Left hindlimb (tissue), 1 donor: ENCODE results near the gene RSPO1.
"Not testable (repeated sequence)": the region's sequence is repeated elsewhere in the genome, so short reads cannot be mapped to it uniquely, and the experiment has no call there.

Source experiments
- DNase-seq: peaks from one replicate; pipeline ENCODE4 v3.0.0-alpha.2; 2018

The RSPO1 gene

GRCh38 chr1:37634244-37634991 is at the start of gene RSPO1:
Gene RSPO1 (minus strand): TSS chr1:37634892. CDS start chr1:37629661, 5,231 bp downstream.
- no peak for DNase-seq

GRCh38 chr1:37684182-37684581 is 49.5 kb upstream of the RSPO1 start:
- DNase-seq = not testable (repeated sequence)

- peak; percentile 74 for DNase-seq
These were observed 47.8 kb upstream of the RSPO1 start for GRCh38 chr1:37682334-37682987.

GRCh38 chr1:37680933-37681332 is 46.2 kb upstream of the RSPO1 start:
- DNase-seq = no peak

DNA sequence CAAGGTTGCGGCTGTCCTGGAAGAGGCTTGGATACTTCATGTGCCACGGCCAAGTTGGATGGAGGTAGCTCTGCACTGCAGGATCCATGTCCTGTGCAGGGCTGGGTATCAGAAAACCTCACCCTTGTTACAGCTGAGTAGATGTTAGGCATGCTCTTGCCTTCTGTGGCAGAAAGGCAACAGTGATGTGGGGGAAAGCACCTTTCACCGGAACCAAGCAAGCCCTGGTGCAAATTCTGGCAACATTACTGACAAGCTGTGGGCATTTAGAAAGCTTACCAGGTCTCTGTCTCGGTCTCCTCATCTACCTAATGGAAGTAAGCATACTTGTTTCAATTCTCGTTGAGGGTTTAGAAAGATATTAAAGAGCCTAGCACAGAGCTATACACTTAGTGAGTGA is 43.1 kb upstream of the RSPO1 start:
- DNase-seq = no peak

DNA sequence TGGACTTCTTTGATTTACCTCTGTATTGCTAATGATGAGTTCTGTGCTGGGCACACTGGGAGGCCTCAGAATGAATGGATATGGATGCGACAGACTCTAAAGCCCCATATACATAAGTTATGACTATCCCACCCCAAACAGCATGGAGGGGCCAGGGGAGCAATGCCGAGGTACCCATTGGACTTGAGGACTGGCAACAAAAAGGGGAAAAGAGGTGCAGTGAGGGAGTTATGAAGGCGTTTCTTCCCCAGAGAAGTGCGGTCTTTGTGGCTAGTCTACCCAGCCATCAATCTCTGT is 42.4 kb upstream of the RSPO1 start:
- no peak for DNase-seq

GRCh38 chr1:37676281-37677142 is 41.8 kb upstream of the RSPO1 start:
- DNase-seq = peak; percentile 76

DNA sequence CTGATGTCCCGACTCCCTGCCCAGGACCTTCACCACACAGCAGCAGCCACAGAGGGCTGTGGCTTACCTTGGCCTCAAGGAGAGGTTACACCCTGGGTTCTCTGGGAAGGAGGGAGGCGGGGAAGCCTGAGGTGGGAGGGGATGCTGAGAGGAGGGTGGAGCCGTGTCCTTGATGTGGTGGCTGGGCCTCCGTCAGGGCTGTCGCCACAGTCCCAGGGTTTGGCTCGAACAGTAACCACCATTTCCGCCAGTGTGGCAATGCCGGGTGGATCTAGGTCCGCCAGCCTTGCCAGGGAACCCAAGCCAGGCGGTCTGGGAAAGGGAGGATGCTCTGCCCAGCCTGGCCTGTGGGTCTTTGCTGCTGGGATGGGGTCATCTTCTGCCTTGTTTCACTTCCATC is 39.2 kb upstream of the RSPO1 start:
- DNase-seq = peak; percentile 61

GRCh38 chr1:37672136-37672870 is 37.6 kb upstream of the RSPO1 start:
- DNase-seq = no peak

GRCh38 chr1:37671261-37671660 is 36.6 kb upstream of the RSPO1 start:
- DNase-seq = no peak

DNA sequence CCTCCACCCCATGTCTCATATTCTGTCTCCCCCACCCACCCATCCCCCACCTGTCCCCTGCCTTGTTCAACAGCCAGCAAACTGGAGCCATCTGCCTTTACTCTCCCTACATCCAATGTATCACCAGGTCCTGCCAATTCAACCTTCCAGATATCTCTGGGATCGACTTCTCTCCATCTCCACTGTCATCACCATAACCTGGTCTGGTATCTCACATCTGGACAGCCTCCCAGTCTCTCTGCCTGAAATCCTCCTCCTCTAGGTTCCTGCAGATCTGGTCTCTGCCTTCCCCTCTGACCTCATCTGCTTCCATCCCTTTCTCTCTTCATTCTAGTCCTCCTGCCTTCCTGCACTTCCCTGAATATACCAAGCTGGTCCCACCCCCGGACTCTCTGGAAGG is 35.4 kb upstream of the RSPO1 start:
- DNase-seq = no peak

GRCh38 chr1:37667023-37667671 is 32.5 kb upstream of the RSPO1 start:
- DNase-seq = no peak

- DNase-seq = no peak
These were observed 31.7 kb upstream of the RSPO1 start for GRCh38 chr1:37666241-37666867.

GRCh38 chr1:37663426-37664000 is 28.8 kb upstream of the RSPO1 start:
- no peak for DNase-seq

- no peak for DNase-seq
These were observed 27.5 kb upstream of the RSPO1 start for GRCh38 chr1:37662031-37662755.

- no peak for DNase-seq
These were observed 26.7 kb upstream of the RSPO1 start for GRCh38 chr1:37661401-37661800.

DNA sequence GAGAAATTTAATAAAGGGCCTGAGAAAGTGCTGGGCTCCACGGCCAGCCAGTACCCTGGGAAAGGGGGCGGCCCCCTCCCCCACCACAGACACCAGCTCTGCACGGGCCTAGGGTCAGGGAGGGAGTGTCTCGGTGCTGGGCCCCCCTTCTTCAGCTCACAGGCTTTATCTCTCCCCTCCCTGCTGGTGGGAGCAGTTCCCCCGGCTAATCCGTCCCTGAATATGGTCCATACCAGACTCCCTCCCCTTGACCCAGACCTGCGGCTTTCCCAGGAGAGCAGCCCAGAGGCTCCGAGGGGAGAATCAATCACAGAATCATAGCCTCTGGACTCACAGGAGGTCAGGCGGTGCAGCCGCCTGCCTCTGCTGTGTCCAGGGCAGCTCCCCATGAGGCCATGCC is 26.0 kb upstream of the RSPO1 start:
- DNase-seq = no peak

GRCh38 chr1:37658486-37658885 is 23.8 kb upstream of the RSPO1 start:
- no peak for DNase-seq

- no peak for DNase-seq
These were observed 23.1 kb upstream of the RSPO1 start for GRCh38 chr1:37657620-37658412.

DNA sequence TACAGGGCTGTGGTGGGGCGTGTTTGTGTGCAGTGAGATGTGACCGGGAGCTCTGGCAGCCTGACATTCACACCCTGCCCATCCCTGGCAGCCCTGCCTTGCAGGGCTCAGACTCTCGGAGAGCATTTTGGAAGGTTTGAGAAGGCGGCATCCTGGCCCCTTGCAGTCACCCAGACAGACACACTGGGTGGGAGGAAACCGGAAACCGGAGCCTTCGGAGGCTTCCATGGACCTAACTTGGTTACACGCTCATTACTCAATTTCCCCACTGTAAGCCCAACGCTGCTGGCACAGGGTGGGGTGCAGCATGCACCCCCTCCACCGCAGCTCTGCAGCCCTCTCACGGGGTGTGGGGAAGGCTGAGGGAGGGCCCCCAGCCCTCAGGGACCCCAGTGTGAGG is 22.2 kb upstream of the RSPO1 start:
- DNase-seq = no peak
